Measurements from ENCODE around the gene PSD4.

Gene PSD4

DNA sequence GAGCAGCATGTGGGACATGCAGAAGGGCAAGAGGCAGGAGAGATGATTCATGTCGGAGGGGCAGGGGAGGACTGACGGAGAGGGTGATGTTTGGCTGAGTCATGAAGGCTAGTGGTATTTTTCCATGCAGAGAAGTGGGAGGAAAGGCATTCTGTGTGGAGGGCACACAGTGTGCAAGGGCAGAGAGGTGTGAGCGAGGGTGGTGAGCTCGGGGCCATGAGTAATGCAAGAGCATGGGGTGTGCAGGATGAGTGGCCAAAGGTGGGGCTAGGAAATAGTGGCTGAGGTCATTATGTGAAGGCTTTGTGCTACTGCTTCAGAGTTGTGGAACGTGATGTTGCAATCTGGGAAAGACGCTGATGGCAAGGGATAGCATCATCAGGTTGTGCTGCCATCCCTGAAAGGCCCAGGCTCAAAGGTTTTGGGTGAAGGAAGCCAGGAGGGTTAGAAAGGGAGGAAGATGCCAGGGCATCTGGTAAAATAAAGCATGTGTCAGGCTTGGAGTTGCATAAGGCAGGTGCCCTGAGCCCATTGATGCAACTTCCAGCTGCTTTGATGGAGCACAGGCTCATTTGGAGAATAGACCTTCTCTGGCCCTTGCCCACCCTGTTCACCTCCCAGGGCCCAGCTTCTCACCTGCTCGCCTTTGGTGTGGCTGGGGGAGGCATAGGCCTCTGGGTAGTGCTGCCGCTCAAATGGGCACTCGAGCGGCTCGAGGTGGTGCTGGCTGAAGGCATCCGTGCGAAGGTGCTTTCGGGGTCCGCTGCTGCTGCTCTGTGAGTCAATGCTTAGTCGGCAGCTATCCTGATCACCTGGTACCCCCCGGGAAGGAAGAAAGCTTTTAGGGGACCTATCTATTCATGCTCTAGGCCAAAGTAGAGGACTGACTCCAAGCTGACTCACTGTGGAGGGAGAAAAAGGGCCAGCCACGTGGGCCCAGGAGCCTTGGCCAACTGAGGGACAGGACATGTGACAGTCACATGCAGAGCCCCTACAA lies 67.4 kb downstream of the PSD4 start:
- no peak for DNase-seq

DNA sequence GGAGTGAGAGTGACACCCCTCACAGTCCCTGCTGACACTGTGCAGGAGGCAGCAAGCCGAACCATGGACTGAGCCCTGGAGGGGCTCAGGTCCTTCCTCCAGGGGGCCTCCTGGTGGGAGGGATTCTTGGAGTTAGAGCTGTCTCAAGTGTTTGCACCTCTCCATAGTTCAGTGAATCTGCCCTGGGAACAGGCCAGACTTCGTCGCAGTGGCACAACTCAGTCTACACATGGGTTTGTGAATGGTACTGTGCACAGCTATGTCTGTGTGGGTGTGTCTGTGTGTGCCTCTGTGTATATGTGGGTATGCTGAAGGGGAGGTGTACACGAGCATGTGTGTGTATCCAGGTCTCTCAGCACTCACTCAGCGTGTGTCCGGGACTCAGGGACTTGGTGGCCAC lies 68.6 kb downstream of the PSD4 start:
- no peak for DNase-seq

DNA sequence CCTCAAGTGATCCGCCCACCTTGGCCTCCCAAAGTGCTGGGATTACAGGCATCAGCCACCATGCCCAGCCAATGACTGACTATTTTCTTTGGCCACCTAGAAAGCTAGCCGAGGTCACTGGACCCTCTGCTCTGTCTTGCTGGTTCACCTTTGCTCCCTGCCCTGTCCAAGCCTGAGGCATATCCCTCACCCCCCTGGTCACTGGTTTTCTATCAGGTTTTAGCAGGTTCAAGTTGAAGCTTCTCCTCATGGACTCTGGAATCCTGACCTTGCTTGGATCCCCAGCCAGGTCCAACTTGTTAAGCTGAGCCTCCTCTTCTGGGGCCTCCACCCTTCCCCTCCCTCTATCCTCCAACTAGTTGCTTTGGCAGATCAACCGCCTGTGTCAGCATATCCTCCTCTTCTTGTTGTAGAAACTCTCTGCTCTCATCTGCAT lies 71.5 kb downstream of the PSD4 start:
- DNase-seq, result no peak

- no peak for DNase-seq
These were observed 72.8 kb downstream of the PSD4 start for GRCh38 chr2:113246606-113247005.

GRCh38 chr2:113248997-113249770 lies 75.4 kb downstream of the PSD4 start:
- peak; percentile 67 for DNase-seq

DNA sequence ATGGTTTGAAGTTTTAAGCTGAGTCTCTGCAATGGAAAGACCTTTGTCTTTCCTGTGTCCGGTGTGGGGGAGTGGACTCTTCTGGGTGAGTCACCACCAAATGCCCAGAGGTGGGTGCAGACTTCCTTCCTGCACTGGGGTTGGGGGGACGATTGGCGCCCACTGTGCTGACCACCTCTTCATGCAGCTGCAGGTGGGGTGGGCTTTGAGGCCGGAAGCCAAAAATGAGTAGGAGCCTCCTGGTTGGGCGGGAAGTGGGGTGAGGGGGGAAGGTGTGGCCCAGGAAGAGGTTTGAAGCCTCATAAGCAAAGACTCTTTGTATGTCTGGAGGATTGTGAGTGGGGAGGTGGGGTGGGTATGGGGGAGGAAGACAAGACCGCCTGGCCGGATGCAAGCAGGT lies 77.3 kb downstream of the PSD4 start:
- no peak for DNase-seq

DNA sequence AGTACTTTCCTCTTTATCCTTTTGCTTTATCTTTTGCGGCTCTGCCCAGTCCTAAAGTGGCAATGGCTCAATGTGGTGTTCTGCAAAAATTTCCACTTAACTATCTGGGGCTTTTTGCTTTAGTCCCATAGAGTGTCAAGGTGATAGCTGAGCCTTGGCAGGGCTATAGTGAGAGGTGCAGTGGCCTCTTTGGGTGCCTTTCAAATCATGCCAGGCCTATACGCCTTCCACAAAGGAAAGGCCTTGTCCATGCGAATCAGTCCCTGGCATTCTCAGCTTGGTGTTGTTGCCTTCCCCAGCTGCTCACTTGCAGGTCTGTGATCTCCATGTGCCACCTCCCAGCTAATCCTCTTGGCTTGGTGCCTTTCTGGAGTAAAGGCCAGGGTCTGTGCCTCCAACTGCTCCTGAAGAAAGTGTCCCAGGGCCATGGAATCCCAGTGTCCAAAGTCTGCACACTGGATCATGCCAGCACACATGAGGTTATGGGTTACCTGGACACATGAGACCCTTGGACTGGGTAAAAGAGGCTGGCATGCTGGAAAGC lies 78.3 kb downstream of the PSD4 start:
- no peak for DNase-seq

- no peak for DNase-seq
These were observed 79.7 kb downstream of the PSD4 start for GRCh38 chr2:113253453-113253852.

DNA sequence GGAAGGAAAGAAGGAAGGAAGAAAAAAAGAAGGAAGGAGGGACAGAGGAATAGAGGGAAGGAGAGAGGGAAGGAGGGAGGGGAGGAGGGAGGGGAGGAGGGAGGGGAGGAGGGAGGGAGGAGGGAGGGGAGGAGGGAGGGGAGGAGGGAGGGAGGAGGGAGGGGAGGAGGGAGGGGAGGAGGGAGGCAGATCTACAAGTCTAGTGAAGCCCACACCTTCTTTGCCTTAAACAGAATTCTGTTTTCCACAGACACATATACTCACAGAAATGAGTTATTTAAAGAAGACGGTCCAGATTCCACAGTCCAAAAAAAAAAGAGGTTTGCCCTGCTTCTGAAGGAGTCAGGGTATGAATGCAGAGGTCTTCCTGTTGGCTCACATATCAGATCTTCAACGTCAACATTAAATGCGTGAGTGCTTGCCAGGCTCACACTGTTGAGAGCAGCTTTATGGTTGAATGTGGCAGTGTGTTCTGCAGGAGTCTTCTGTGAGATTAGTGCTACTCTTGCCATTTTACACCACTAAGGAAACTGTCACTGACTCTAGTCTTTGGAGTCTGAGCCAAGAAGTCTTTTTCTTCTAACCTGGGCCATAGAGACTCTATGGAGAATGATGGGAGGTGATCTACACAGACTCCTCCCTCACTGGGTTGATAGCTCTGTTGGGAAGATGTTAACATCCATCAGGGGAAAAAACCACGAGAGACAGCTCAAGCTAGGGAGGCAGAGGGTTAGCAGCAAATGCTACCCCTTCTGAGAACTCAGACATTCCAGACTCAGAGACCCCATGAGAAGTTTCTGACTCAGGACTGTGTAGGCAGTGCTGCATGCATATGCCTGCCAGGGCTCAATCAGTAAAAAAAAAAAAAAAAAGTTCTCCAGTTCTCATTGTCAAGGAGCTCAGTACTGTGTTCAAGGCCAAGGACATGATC lies 81.6 kb downstream of the PSD4 start:
- no peak for DNase-seq

- DNase-seq, result no peak
These were observed 83.9 kb downstream of the PSD4 start for GRCh38 chr2:113257516-113258264.

DNA sequence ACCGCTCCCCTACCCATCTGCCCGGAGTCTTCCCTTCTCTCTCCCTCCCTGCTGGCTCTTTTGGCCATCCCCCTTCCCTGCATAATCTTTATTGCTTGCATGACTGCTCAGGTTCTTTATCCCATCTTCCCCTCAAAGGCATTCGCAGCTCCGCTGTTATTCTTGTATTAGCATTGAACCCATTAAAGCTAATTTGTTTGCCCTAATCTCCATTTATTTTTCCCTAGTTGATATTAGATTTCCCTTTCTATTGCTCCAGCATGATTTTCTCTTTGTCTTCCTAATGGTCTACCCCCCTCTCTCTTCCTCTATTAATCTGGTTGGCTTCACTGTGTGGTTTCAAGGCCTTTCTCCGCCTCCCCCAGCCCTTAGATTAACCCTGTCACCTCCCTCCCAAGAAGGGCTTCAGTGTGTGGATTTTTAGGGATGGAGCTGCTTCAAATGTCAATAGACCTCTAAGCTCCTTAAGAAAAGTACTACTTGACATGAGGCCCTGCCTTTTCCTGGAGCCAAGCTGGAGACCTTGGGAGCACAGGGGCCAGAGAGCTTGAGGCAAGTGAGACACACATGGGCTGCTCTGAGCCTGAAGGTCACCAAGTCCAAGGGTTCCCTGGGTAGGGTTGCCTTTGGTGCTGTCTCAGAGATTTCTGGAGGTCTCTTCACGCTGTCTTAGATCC lies 84.8 kb downstream of the PSD4 start:
- no peak for DNase-seq

All from NCI-H1436 (cell line).